HEK293T (cell line): Measurements from ENCODE around the gene NADK.
A peak's percentile ranks its signal among the peaks of the same experiment; 100 is the strongest.

Experiments used
- CTCF ChIA-PET: fragments of 350-600 bp; formaldehyde crosslinking; extraction: SDS; loops from one replicate; lab custom pipeline; 2021; ENCODE audit warnings: antibody characterized with exemption, inconsistent platforms; lab: Yijun Ruan, JAX
- POLR2A ChIA-PET: fragments of 350-600 bp; formaldehyde crosslinking; extraction: SDS; loops from one replicate; lab custom pipeline; 2020; ENCODE audit warnings: antibody characterized with exemption, inconsistent platforms; lab: Yijun Ruan, JAX
- DNase-seq: peaks from one replicate; pipeline ENCODE4 v3.0.0; 2012; ENCODE audit warnings: mixed read lengths; ENCODE audit errors: extremely low spot score
- ARNT ChIP-seq: fragments of 450-650 bp; IDR thresholded peaks from 2 replicates; pipeline ENCODE4 v1.6.1; 2017; ENCODE audit warnings: mild to moderate bottlenecking
- BHLHE40 ChIP-seq: fragments of 450-650 bp; IDR thresholded peaks from 2 replicates; pipeline ENCODE4 v1.6.1; 2016; ENCODE audit warnings: mild to moderate bottlenecking, moderate library complexity, borderline replicate concordance
- CTBP1 ChIP-seq: fragments of 450-650 bp; IDR thresholded peaks from 2 replicates; pipeline ENCODE4 v1.6.1; 2016; ENCODE audit warnings: borderline replicate concordance
- ELF4 ChIP-seq: fragments of 450-650 bp; IDR thresholded peaks from 2 replicates; pipeline ENCODE4 v1.6.1; 2017; ENCODE audit warnings: antibody characterized with exemption
- FOXA1 ChIP-seq: fragments of 450-650 bp; IDR thresholded peaks from 2 replicates; pipeline ENCODE4 v1.6.1; 2016; ENCODE audit warnings: mild to moderate bottlenecking
- FOXK2 ChIP-seq: fragments of 450-650 bp; IDR thresholded peaks from 2 replicates; pipeline ENCODE4 v1.6.1; 2016; ENCODE audit warnings: mild to moderate bottlenecking
- FOXM1 ChIP-seq: fragments of 450-650 bp; IDR thresholded peaks from 2 replicates; pipeline ENCODE4 v1.6.1; 2017; ENCODE audit warnings: mild to moderate bottlenecking, borderline replicate concordance
- HDGF ChIP-seq: fragments of 450-650 bp; IDR thresholded peaks from 2 replicates; pipeline ENCODE4 v1.6.1; 2017; ENCODE audit warnings: antibody characterized with exemption, borderline replicate concordance
- L3MBTL2 ChIP-seq: fragments of 450-650 bp; conservative IDR thresholded peaks from 2 replicates; pipeline ENCODE4 v1.6.1; 2016; ENCODE audit warnings: mild to moderate bottlenecking
- LEF1 ChIP-seq: fragments of 450-650 bp; IDR thresholded peaks from 2 replicates; pipeline ENCODE4 v1.6.1; 2017; ENCODE audit warnings: mild to moderate bottlenecking, borderline replicate concordance
- NFRKB ChIP-seq: fragments of 450-650 bp; IDR thresholded peaks from 2 replicates; pipeline ENCODE4 v1.6.1; 2016; ENCODE audit warnings: mild to moderate bottlenecking, moderate library complexity
- PKNOX1 ChIP-seq: fragments of 450-650 bp; IDR thresholded peaks from 2 replicates; pipeline ENCODE4 v1.6.1; 2016
- SP1 ChIP-seq: fragments of 450-650 bp; IDR thresholded peaks from 2 replicates; pipeline ENCODE4 v1.6.1; 2017
- SUZ12 ChIP-seq: fragments of 450-650 bp; IDR thresholded peaks from 2 replicates; pipeline ENCODE4 v1.6.1; 2016; ENCODE audit warnings: mild to moderate bottlenecking
- TARDBP ChIP-seq: fragments of 450-650 bp; IDR thresholded peaks from 2 replicates; pipeline ENCODE4 v1.6.1; 2016
- ZNF384 ChIP-seq: fragments of 450-650 bp; IDR thresholded peaks from 2 replicates; pipeline ENCODE4 v1.6.1; 2016

The NADK gene

GRCh38 chr1:1770102-1770501 is 8.2 kb downstream of the NADK start:
- TF ChIP-seq CTBP1 (no peak), ELF4 (no peak), BHLHE40 (no peak), NFRKB (no peak), HDGF (no peak), L3MBTL2 (no peak), SUZ12 (no peak), ZNF384 (no peak), SP1 (no peak)
- POLR2A ChIA-PET = no interaction called here
- DNase-seq = no peak
- CTCF ChIA-PET = no interaction called here

- CTCF ChIA-PET = no interaction called here
- POLR2A ChIA-PET = interaction anchor here (2.6 kb wide), 1 partner anchor 9 kb away, joined by 9 read pairs; no protein-coding TSS in a partner anchor
- DNase-seq = no peak
Measured at GRCh38 chr1:1768249-1768992, 9.8 kb downstream of the NADK start.

GRCh38 chr1:1764876-1765470 is 13.3 kb downstream of the NADK start:
- POLR2A ChIA-PET = no interaction called here
- CTCF ChIA-PET = no interaction called here
- DNase-seq = no peak
- TF ChIP-seq BHLHE40 (no peak), ELF4 (no peak), CTBP1 (no peak), LEF1 (no peak), NFRKB (no peak), SP1 (no peak), PKNOX1 (no peak), SUZ12 (no peak), FOXM1 (no peak), FOXK2 (no peak), FOXA1 (no peak), ARNT (no peak), ZNF384 (no peak), HDGF (no peak)

More at GRCh38 chr1:1768249-1768992, 9.8 kb downstream of the NADK start:
- TF ChIP-seq FOXK2 (no peak), SUZ12 (no peak), FOXA1 (no peak), PKNOX1 (no peak), SP1 (no peak), L3MBTL2 (no peak), CTBP1 (no peak), TARDBP (no peak), ARNT (no peak), ZNF384 (no peak), HDGF (no peak), ELF4 (no peak)

- TF ChIP-seq HDGF (no peak), PKNOX1 (peak; percentile 41; the same call in 1 of the 2 replicates), FOXK2 (no peak), FOXM1 (no peak), BHLHE40 (no peak)
- no peak for DNase-seq
- POLR2A ChIA-PET = no interaction called here
- CTCF ChIA-PET = no interaction called here
Measured at GRCh38 chr1:1763657-1764621, 14.3 kb downstream of the NADK start.

- ChIA-PET POLR2A (no interaction called here), CTCF (no interaction called here)
- DNase-seq = no peak
- TF ChIP-seq FOXK2 = no peak
- TF ChIP-seq ARNT = no peak
- no peak for TF ChIP-seq HDGF
- TF ChIP-seq TARDBP = no peak
- TF ChIP-seq FOXM1 = no peak
- no peak for TF ChIP-seq NFRKB
- no peak for TF ChIP-seq SP1
- TF ChIP-seq LEF1 = no peak
- no peak for TF ChIP-seq FOXA1
- TF ChIP-seq CTBP1 = no peak
- TF ChIP-seq ELF4 = no peak
- TF ChIP-seq ZNF384 = no peak
- TF ChIP-seq BHLHE40 = no peak
- no peak for TF ChIP-seq L3MBTL2
Measured at GRCh38 chr1:1761504-1762376, 16.5 kb downstream of the NADK start.
